Frontal cortex (tissue), 4 donors: ENCODE data around the gene TJP1. TPM values are rescaled to one million over a fixed set of nuclear protein-coding genes. Genes with fewer than 3 reads are reported as not detected.
"Not testable (repeated sequence)": the region's sequence is repeated elsewhere in the genome, so short reads cannot be mapped to it uniquely, and the experiment has no call there.

ENCODE experiments used
- DNase-seq, 2 donors: peaks; one replicate each; pipeline ENCODE4 v3.0.0; 2012; ENCODE audit warnings: low spot score in 2 of 2
- FAIRE-seq: peaks from 2 replicates; lab custom pipeline; 2012; peaks lifted over from hg19 to GRCh38; lab: Jason Lieb, UNC
- total RNA-seq: library from RNA; depleted of rRNA; stranded (reverse); fragments of >200 nt; gene quantifications from one replicate; pipeline ENCODE4 v1.2.3, GENCODE V29; 2014
- donor health status: control.
- donor health status: control.
- donor health status: control.

Gene TJP1
- total RNA-seq, 1 donor from 2014 or later, result 40.8 TPM

DNA sequence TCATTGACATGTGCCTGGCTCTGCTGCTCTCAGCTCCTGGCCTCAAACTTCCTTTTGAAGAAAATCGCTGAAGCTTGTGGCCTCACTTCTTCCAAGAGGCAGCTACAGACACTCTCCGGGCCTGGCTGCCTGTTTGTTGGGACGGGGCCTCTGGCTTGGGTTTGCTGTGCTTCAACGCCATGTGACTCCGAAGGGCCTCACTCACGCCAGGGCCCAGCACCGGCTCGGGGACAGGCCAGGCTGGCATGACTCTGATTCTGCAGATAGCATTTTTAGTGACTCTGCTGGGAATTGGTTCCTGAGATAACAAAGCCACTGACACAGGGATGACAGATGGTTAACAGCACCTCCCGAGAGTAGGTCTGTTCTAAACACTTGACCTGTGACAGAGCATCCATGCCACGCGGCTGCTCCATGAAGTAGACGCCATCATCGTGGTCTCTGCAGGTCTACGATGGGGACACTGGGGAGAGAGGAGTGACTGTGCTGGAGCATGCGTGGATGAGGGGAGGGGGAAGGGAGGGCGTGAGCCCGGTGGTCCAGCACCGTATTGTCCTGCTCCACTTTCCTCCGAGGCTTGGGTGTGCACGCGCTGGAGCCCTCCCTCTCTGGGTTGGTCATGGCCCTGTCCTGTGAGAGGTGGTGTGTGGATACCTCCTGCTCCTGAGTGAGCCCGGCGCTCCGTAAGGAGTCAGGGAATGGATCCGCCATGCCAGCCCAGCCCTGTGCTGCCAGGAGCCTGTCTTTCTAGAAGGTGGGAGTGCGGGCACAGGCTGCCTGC lies 133.6 kb downstream of the TJP1 start:
- FAIRE-seq (no peak), DNase-seq (no peak)

DNA sequence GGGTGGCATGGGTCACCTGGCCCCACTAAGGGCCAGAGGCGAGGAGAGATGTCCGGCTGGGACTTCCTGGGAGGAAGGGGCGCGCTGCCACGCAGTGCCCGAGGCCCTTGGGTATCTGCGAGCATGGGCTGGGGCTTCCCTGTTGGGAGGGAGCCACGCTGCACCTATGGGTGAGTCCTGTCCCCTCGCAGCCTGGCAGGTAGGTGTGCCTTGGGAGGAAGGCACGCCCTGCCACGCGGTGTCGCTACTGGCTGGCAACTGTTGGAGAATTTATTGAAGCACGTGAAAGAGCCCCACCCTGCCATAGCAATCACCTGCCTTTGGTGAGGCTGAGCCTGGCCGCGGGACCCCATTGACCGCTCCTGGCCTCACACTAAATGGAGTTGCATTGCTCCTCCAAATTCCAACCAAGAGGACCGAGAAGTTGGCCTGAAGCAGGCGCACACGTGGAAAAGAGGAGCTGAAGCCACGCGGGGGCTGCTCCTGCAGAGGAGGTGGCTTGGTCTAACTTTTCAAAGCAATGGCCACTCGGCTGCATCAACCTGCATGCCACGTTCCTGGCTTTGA lies 134.2 kb downstream of the TJP1 start:
- no peak for DNase-seq
- FAIRE-seq, result no peak

DNA sequence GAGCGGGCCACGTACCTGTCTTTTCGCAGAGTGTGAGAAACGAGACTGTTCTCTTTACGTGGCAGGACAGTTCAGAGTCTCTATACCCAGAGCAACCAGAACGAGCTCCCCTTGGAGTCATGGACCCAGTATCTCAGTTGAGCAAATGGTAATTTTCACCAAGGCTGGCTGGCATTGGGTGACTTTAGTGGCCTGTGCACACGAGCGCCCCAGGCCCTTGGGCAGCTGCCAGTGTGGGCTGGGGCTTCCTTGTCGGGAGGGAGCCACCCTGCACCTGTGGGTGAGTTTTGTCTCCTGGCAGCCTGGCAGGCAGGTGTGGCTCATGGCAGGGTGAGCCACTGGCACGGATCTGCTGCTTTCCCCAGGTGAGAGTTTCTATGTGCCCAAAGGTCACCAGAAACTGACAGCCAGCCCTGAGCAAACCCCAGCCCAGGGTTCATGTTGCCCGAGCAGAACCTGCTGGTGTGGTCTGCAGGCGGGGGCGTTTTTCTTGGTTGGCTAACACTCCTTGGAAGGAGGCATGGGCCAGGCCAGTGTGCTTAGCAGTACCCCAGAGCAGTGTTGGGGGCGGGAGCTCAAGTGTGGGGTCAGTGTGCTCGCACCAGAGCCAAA lies 135.0 kb downstream of the TJP1 start:
- no peak for FAIRE-seq

DNA sequence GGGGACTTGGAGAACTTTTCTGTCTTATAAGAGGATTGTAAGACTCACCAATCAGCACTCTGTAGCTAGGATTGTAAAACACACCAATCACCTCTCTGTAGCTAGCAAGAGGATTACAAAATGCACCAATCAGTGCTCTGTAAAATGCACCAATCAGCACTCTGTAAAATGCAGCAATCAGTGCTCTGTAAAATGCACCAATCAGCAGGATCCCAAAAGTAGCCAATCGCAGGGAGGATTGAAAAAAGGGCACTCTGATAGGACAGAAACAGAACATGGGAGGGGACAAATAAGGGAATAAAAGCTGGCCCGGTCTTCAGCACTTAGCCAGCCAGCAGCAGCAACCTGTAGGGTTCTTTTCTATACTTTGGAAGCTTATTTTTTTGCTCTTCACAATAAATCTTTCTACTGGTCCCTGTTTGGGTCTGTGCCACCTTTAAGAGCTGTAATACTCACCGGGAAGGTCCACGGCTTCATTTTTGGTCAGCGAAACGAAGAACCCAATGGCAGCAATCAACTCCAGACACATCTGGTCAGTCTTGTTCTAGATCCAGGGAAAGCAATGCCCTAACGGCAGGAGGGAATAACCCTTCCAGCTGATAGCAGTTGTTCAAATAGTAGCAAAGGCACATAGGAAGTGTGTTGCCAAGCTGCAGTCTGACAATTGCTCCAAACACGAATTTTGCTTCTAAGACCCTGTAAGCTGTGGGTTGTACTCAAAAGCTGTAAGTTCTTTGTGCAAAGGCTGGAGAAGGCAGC lies 135.6 kb downstream of the TJP1 start:
- DNase-seq, result no peak
- FAIRE-seq, result no peak

More for the DNA sequence above, 135.0 kb downstream of the TJP1 start:
- no peak for DNase-seq

DNA sequence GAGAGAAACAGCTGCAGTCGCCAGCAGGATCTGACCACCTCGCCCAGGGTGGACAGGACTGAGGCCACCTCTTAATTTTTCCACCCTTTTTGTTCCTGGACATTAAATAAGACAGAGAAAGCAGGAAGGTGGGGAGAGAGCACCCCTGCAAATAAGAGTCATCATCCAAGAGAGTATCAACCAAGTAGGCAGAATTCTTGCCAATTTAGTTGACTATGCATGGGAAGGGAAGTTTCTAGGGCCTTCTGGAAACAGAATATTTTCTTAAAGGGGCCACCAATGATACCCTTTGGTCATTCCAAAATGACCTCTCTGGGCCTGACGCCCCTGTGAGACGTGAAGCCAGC lies 136.2 kb downstream of the TJP1 start:
- no peak for FAIRE-seq
- DNase-seq, result no peak

DNA sequence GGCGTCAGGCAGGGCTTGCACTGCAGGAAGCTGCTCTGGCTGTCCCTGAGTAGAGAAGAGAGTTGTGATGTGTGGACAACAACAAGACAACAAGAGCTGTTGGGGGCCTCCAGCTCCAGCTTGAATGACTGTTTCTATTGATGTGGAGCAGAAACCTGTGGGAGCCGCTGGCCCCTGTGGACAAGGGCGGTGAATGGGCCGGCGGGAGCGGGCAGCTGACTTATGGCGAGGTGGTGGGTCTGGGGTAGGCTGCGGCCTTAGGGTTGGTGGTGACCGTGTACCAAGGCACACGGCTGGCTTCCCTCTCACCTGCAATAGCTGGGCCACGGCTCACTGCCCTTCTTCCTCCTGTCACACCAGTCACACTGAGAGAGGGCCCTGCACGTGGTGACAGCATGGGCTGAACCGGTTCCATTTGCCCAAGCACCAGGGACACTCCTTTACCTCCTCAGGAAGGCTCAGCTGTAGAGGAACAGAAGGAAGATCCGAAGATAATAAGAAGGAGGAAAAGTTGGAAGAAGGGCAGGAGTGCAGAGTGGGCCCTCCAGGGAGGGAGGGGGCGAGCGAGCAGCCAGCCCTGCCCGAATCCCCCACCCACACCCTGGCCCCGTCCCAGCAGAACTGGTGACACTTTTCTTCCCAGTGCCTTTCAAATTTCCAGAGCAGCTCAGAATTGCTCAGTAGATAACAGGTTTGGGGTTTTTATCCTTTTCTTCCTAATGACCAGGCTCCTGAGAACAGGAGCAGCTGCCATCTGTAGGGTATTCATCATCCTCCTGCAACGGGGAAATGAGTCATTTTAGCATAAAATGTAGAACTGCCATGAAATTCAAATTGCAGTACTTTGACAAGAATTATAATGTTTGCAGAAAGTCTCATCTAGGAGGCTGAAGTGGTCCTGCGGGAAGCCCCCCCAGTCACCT lies 136.9 kb downstream of the TJP1 start:
- no peak for FAIRE-seq
- no peak for DNase-seq

DNA sequence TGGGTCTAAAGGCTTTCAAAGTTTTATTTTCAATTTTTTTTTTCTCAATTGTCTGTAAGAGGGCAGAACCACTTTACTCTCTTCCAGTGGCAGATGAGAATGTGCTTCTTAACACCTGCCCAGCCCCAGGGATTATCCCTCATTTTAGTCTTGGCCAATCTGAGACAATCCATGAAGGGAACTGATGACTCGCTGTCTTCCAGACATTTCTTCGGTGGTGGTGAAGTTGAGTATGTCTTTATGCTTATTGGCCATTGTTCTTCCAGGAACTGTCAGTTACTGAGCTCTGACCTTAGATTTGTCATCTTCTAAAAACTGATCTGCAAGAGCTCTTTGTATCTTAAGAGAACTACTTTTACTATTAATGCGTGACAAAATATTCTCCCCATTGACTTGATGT lies 139.5 kb downstream of the TJP1 start:
- DNase-seq (no peak), FAIRE-seq (no peak)

DNA sequence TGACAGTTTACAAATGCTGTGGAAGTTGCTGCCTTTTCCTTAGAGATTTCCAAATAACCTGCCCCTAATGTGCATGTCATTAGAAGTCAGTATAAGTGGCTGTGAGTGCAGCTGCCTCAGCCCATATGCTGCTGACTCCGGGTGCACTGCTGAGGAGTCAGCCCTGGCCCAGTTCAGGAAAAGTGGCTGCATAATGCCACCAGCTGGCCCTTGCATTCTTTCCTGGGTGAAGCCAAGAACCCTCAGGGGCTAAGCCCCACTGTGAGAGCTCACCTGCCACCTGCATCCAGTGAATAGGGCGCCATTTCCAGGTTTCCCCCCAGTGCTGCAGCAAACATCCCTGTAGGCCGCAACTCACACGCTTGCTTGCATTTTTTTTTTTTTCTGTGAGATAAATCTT lies 139.9 kb downstream of the TJP1 start:
- FAIRE-seq (no peak), DNase-seq (no peak)

DNA sequence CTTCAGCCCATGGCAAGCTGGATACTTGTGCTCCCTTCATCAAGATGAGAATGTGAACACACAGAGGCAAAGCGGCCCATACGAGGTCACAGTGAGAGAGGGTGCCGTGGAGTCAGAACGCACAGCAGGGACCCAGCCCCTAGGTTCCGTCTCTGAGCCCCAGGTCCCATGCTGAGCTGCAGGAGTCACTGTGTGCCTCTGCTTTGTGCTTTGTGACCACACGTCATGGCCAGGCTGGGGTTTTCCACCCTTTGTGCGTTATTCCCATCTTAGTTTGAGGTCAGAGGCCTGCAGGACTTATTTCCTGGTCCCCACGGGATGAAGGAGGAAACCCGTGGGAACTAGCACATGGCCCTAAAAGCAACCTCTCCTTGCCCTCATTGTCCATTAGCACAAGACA lies 140.3 kb downstream of the TJP1 start:
- FAIRE-seq (no peak), DNase-seq (no peak)

DNA sequence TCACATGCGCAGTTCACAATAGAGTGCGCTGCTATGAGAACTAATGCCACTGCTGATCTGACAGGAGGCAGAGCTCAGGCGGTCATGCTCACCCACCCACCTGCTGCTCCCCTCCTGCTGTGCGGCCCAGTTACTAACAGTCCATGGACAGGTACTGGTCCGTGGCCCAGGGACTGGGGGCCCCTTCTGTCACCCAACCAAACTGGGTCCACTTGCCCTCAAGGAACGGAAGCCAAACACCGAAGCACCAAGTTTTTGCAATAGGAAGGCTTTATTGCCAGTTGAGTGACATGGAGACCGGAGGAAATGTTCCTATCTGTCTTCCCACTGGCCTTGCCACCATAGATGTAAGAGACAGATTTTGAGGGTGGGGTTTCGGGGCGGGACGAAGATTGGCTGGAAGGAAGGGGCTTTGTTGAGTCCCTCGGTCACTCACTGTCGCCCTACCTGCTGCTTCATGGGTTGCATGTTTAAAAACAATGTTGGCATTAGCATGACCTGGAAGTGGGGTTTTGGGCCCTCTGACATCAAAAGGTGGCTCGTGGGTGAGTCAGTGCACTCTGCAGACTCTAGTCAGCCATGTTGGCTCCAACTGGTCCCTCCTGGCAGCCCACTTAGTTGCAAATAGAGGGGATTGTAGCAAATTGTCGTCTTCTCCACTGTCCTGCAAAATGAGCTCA lies 141.0 kb downstream of the TJP1 start:
- no peak for FAIRE-seq
- DNase-seq, result no peak

DNA sequence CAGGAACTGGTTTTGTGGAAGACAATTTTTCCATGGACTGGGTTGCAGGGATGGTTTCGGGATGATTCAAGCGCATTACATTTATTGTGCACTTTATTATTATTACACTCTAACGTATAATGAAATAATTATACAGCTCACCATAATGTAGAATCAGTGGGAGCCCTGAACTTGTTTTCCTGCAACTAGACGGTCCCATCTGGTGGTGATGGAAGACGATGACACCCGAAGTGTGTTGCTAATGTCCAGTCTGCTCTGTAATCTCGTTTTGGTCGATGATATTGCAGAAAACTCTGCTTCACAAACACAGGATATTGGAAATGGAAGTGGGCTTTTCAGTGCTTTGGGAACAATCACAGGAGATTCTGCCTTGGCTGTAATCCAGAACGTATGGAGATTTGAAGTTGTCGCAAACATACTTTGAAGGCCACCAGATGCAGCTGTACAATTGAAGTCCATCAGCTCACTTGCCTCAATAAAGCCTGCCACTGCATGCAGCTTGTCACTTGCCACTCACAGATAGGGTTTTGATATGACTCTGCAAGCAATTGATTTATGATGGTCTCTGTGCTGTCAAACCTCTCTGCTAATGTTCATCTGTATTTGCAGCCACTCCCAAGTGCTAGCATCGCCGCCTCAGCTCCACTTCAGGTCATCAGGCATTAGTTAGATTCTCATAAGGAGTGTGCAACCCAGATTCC lies 141.7 kb downstream of the TJP1 start:
- DNase-seq, result no peak
- FAIRE-seq, result no peak

DNA sequence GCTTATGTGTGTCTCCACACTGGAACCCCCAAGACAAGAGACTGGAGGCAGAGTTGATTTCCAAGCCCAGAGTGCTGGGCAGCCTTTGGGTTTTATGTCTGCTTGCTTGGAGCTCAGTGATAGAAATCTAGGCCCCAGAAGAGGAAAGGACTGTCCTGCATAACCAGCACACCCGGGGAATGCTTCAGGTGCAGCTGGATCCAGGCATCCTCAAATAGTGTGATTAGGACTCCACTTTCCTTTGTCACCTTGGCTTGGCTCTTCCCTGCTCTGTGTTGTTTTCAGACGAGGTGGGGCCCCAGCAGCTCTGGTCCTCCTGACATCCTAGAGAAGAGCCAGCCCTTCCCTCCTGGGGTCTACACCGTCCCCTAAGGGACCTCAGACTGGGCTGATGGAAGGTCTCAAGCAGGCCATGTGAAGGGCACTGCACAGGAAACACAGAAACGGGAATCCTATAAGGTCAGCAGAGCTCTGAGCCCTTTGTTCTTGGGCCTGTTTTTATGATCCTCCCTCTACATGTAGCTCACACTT lies 143.7 kb downstream of the TJP1 start:
- DNase-seq, result no peak
- FAIRE-seq, result no peak

DNA sequence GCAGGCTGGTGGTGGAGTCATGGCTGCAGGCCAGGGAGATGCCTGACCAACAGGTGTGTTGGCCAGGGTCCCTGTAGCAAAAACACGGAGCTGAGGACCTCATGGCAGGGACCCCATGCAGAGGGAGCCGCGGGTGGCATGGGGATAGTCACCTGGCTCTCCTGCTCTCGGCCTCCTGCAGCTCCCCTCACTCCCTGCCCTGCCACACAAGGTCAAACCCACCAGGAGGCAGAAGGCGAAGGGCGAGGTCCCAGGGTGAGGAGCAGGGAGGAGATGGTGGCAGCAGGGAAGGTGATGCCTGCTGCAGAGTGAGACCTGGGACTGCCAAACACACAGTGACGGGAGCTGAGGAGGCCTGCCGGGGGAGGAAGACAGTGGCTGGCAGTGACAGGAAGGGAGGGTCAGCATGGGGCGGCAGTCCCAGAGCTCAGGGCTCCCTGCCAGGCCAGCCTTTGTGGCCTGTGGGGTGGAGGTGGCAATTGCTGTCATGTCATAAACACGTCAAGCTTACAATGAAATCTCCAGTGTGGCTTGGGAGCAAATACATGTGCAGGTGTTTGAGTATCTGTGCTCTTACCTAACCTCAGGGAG lies 144.3 kb downstream of the TJP1 start:
- DNase-seq, result no peak
- FAIRE-seq, result no peak

DNA sequence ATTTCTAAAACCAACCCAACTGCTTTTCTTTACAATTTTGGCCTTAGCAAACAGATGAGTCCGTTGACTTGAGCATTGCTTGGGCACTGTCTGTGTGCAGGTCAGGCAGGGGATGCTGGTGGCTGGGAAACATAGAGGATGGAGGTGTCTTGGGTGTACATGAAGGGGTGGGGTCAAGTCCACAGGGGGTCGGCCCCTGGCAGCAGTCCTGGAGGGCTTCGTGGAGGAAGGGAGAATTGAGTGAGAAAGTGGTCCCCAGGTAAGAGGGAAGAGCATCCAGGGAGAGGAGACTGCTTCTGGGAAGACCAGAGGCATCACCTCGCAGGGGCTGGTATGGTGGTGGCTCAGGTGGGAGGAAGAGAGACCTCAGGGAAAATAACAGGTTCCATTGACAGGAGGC lies 144.8 kb downstream of the TJP1 start:
- DNase-seq (no peak), FAIRE-seq (no peak)

DNA sequence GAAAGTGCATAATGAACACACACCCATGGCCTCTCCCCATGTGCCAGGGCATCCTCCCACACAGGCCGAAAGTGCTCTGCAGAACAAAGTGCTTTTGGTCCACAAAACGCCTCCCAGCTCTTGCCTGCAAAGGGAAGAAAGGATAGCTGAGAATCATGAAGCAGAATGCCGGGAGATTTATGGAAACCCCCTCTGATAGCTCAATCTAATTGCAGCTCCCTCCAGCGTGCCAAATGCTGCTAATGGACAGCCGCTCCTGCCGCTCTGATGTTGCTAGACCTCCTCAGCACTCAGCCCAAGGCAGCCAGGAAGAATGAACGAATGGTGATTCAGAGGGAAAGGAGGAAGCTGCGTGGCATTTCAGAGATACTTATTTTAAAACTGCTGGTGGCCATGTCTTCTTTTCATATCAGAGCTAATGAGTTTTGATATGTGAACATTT lies 145.3 kb downstream of the TJP1 start:
- DNase-seq (no peak), FAIRE-seq (no peak)

DNA sequence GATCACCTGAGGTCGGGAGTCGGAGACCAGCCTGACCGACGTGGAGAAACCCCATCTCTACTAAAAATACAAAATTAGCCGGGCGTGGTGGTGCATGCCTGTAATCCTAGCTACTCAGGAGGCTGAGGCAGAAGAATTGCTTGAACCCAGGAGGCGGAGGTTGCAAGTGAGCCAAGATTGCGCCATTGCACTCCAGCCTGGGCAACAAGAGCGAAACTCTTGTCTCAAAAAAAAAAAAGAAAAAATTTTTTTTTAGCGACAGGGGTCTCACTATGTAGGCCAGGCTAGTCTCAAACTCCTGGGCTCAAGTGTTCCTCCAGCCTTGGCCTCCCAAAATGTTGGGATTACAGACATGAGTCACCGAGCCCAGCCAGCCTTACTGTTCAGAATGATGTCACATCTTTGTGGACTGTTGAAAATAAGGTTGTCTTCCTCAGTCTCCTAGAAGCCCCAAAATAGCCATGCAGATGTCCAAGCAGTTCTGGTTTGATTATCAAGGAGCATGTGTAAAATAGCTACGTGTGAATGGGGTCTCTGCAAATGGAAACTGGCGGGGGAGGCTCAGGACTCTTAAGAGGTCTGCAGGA lies 145.8 kb downstream of the TJP1 start:
- DNase-seq, FAIRE-seq: not testable (repeated sequence)

DNA sequence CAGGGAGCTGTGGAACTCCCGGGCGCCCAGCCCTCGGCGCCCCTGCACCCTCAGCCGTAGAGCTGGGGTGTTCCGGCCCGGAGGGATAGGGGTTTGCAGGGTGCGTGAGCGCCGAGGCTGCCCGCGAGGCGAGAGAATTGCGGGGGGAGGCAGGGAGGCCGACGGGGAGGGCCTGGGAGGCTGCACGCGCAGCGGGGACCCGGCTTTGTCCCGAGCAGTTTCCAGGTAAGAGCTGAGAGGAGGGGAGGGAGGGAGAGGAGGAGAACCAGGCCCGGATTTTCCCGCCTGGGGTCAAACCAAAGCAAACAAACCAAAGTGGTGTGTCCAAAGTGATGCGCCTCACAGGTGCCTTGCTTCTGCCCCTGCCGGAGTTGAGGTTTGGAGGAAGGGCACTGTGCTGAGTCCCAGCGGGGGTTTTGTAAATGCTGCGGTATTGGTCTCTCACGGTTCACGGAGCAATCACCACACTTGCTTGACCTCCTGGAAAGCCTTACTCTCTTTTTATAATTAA lies 146.4 kb downstream of the TJP1 start:
- DNase-seq (no peak), FAIRE-seq (no peak)
